ENCODE measurements around the gene DCTN5.
"Not testable (repeated sequence)": the region's sequence is repeated elsewhere in the genome, so short reads cannot be mapped to it uniquely, and the experiment has no call there.

Gene DCTN5

GRCh38 chr16:23694644-23695373 lies 53.5 kb downstream of the DCTN5 start:
- no peak for DNase-seq

DNA sequence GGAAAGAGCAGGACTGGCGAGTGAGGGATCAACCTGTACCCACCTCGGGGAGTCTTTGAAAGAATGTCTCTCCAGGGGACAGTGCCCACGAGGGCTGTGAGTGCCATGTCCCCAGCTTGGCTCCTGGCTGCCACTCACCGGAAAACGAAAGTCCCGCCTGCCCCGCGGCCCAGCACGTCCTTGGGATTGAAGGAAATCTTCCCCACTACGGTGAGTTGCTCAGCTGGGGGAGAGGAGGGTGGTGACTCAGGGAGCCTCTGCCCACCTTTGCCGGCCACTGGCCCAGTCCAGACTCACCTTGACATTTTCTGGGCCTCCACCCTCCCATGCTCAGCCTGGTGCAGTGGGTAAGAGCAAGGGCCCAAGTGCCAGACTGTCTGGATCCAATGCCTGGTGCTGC lies 54.5 kb downstream of the DCTN5 start:
- DNase-seq = no peak

GRCh38 chr16:23699100-23699499 lies 57.8 kb downstream of the DCTN5 start:
- DNase-seq = no peak

DNA sequence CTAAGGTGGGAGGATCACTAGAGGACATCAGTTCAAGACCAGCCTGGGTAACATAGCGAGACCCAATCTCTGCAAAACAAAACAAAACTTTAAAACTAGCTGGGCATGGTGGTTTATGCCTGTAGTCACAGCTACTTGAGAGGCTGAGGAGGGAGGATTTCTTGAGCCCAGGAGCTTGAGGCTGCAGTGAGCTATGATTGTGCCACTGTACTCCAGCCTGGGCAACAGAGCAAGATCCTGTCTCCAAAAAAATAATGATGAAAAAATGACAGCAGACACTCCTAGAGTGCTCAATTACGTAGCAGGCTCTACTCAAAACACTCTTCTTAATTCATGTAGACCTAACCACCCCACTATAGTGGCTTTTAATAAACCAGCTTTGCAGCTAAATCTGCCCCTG lies 58.8 kb downstream of the DCTN5 start:
- no peak for DNase-seq

DNA sequence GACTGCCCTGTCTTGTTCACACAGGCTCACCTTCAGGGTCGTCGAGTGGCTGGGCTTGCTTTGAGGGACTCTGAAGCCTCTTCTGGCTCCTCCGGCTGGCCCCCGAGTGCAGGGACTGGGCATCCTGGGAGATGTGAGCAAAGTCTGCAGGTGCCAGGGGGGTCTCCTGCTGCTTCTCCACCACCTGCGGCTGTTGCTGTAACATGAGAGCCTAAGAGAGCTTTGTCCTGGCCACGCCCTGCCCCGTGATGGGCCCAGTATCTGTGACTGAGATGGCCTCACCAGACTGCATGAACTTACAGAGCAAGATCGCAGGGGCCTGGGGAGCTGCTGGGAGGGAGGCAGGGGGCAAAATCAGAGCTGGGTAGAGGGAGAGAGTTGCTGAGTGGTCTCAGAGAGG lies 59.2 kb downstream of the DCTN5 start:
- DNase-seq = no peak

- DNase-seq = no peak
These were observed 59.8 kb downstream of the DCTN5 start for GRCh38 chr16:23701045-23701444.

DNA sequence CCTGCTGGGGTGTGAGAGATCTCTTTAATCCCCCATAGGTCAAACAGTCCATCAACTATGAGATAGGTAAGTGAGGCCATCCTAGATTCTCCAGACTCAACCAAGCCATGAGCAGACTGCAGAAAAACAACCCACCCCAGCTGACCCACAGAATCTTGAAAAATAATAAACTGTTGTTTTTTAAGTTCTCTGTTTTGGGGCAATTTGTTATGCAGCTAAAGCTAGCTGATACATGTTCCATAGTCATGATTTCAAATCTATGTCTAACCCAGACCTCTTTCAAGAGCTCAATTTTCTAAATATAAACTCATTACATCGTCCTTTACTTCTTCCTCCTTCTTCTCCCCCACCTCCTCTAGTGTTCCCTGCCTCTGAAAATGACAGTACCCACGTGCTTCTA lies 61.7 kb downstream of the DCTN5 start:
- no peak for DNase-seq

GRCh38 chr16:23704772-23705516 lies 63.7 kb downstream of the DCTN5 start:
- no peak for DNase-seq

DNA sequence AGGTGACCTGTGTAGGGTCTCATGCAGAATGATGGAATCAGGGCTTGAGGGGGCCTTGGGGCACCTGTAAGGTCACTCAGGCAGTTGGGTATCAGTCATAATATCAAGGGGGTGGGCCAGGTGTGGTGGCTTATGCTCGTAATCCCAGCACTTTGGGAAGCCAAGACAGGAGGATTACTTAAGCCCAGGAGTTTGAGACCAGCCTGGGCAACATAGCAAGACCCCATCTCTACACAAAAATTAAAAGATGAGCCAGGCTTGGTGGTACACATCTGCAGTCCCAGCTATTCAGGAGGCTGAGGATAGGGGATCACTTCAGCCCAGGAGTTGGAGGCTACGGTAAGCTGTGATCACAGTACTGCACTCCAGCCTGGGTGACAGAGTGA lies 64.2 kb downstream of the DCTN5 start:
- DNase-seq = no peak

DNA sequence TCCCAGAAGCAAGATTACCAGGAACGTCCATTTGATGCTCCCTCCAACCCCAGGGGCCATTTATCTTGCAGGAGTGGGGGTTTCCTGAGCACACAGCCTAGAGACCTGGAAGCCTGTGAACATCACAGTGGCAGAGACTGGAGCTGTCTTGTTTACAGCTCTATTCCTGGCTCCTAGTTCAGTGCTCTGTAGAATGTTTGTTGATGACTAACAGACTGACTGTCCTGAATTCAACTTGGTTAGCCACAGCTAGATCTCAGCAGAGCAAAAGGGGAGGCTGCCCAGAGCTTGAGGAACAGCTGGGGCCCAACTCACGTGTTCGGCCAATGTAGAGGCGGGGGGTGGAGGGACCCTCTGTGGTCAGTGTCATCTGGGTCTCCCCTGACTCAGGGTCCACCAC lies 65.2 kb downstream of the DCTN5 start:
- no peak for DNase-seq

DNA sequence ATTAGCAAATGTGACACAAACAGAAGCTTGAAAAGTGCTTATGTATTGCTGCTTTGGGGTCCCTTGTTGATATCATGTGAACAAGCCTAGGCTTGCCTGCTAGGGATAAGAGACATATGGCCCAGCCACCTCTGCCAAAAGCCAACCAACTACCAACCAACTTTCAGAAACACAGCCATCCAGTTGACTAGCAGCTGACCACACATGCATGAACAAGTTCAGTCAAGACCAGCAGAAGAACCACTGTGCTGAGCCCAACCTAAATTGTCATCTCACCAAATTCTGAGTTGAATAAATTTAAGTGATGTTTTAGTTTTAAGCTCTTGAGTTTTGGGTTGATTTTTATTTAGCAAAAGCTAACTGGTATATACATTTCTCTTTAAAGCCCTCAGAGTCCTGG lies 68.3 kb downstream of the DCTN5 start:
- no peak for DNase-seq

- DNase-seq = no peak
These were observed 68.7 kb downstream of the DCTN5 start for GRCh38 chr16:23710008-23710407.

DNA sequence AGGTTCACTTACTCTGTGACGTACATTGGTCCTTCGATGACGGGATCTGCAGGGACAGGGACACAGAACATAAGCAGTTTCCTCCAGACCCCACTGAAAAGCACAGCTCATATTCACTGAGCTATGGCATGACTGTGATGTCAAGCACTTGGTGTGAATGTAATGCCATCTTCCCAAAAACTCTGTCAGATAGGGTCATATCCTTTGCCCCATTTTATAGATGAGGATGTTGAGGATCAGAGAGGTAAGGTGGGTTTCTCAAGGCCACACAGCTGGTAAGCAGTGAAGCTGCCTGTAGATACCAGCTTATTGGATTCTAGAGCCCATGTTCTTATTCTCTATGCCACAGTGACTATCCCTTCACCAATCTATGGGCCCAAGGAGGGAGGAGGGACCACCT lies 69.2 kb downstream of the DCTN5 start:
- no peak for DNase-seq

- DNase-seq = no peak
These were observed 70.5 kb downstream of the DCTN5 start for GRCh38 chr16:23711785-23712184.

GRCh38 chr16:23712976-23713375 lies 71.7 kb downstream of the DCTN5 start, which contains the start of gene ERN2:
ERN2 (minus strand) TSS chr16:23713222; CDS start chr16:23713187, 35 bp downstream.
- DNase-seq = no peak

- no peak for DNase-seq
These were observed 75.2 kb downstream of the DCTN5 start for GRCh38 chr16:23716484-23716883.

DNA sequence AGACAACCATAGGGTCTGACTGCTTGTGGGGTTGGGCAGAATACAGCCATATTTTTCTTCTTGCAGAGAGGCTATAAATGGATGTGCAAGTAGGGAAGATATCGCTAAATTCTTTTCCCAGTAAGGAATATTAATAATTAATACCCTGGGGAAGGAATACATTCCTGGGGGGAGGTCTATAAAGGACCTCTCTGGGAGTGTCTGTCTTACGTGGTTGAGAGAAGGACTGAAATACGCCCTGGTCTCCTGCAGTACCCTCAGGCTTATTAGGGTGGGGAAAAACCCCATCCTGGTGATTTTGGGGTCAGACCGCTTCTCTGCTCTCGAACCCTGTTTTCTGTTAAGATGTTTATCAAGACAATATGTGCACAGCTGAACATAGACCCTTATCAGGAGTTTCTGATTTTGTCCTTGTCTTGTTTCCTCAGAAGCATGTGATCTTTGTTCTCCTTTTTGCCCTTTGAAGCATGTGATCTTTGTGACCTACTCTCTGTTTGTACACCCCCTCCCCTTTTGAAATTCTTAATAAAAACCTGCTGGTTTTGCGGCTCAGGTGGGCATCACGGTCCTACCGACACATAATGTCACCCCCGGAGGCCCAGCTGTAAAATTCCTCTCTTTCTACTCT lies 81.5 kb downstream of the DCTN5 start:
- not testable (repeated sequence) for DNase-seq

DNA sequence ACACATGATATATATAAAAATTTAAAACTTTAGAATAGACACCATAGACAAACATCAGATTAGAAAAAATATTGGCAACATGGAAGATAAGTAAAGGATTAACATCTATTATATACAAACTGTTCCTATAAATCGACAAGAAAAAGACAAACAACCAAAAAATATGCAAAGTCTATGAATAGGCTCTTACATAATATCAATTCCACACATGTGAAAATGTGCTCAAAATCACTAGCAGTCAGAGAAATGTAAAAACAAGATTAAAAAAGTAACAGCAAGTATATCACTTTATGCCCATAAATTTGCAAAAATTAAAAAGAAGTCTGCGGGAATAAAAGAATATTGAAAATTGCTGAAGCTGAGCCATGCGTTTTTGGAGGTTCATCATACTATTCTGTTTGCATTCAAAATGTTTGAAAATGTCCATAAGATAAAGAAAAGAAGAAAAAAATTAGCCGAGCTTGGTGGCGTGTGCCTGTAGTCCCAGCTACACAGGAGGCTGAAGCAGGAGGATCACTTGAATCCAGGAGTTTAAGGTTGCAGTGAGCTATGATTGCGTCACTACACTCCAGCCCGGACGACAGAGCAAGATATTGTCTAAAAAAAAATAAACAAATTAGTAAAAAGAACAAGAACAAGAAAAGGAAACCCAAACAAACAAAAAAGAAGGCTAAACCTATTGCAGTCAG lies 83.0 kb downstream of the DCTN5 start:
- no peak for DNase-seq

DNA sequence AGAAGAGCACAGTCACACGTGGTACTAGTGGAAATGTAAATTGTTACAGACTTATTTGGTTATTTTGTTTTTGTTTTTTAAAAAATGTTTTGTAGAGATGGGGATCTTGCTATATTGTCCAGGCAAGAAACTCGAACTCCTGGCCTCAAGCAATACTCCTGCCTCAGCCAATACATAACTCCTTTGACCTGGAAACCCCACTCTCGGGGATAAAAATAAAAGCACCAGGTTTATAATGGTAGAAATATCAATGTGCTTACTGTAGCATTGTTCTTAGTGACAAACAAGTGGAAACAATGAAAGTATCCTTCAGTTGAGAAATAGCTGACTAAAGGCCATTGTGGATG lies 83.5 kb downstream of the DCTN5 start:
- DNase-seq = no peak

GRCh38 chr16:23726710-23727109 lies 85.4 kb downstream of the DCTN5 start:
- no peak for DNase-seq

All from Kasumi-1 (cell line).